CD4-positive, alpha-beta T cell treated with Interferon alpha-2 for 1 hour (primary cell): ENCODE data around the gene POPDC2.

Experiments used
- DNase-seq, 2 donors: peaks; one replicate each; pipeline ENCODE4 v3.0.0-alpha.2; 2020 to 2022

The POPDC2 gene

DNA sequence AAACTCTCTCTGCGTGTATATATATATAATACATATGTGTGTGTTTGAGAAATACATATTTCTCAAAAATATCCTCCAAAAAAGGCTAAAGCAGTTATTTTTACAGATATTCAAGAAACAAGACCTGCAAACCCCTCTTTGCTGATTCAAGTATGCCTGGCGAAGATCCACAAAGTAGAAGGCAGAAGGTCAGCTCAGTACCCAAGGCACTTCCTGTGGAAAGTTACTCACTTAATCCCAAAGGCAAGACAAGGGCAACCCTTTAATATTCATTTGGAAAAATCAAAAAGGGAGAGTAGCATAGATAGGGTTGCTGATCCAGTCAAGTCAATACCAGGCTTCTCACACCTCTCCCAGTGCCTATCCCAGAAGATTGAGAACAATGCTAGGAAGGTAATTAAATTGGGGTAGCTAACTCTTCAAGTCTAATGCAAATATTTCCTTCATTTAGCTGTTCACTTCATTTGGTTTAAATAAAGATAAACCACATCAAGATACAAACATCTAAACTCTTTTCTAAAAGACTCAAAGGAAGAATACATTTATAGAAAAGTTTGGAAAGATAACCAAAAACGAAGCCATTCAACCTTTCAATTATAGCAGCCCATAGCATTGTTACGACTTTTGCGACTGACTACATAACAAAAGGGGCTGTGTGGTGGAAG is 9.6 kb upstream of the POPDC2 start:
- DNase-seq, result no peak

DNA sequence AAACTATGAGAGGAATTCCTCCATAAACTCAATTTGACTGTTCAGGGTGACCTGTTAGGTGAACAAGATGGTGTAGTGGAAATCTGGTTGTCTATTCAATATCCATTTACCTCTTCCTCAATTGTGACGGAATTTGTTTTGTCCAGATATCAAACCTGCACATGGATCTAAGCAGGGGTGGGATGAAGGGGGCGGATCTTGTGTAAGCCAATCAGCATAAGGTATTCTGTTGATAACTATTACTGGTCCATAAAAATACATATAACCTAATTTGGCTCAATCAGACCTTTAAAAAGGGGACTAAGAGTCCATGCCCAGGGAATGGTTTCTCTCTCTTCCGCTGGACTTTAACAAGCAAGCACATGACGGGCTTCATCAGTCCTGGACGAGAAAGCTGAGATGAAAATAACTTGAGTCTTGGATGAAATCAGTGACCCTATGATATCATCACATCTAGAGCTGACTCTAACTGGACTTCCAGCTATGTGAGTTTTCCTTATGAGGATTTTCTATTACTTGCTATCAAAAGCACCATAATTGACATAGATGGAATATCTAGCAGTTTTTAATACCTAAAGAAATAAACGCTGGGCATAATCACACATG is 5.7 kb upstream of the POPDC2 start:
- DNase-seq, result no peak

DNA sequence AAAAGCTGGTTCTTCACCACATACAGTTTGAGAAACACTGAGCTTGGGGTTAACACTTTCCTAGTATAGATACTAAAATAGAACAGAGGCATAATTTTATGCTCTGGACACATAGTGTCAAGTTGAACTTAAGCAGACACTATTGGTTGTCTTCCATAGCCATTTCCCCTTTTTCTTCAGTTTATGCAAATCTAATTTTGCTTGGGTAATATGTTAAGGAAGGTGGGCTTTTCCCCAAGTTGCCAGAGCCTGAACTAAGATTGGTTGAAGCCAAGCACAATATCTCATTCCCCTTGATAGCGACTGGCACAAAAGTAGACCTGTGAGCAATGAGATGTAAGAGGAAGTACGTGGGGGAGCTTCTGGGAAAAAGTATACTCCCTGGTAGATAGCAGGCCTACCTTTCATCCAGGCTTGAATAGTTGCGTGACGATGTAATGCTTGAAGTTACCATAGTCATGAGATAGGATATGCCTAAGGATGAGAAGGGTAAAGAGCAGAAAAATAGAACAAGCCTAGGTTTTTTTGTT is 4.5 kb upstream of the POPDC2 start:
- no peak for DNase-seq

GRCh38 chr3:119664370-119664769 is 4.0 kb upstream of the POPDC2 start:
- DNase-seq, result no peak

DNA sequence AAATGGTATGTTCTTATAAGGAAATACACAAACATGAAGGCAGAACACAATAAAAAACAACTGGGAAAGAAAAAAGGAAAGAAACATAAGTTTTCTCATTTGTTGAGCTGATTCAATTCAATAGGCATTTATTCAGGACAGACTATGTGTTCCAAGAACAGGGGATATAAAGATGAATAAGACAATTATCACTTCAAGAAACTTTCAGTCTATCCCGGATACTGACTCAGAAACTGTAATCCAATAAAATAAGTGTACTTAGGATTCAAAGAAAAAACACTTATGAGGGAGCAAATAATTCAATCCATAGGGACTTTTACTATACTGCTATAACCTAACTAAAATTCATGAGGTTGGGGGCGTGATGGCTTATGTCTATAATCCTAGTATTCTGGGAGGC is 3.5 kb upstream of the POPDC2 start:
- no peak for DNase-seq

GRCh38 chr3:119662604-119663373 is 2.4 kb upstream of the POPDC2 start:
- no peak for DNase-seq

GRCh38 chr3:119659606-119660291 is 640 bp downstream of the POPDC2 start:
- DNase-seq, result no peak

GRCh38 chr3:119658994-119659393 is 1.4 kb downstream of the POPDC2 start:
- DNase-seq, result no peak

- DNase-seq, result no peak
These were observed 2.3 kb downstream of the POPDC2 start for GRCh38 chr3:119657887-119658702.

GRCh38 chr3:119653876-119654275 is 6.5 kb downstream of the POPDC2 start:
- DNase-seq, result no peak

DNA sequence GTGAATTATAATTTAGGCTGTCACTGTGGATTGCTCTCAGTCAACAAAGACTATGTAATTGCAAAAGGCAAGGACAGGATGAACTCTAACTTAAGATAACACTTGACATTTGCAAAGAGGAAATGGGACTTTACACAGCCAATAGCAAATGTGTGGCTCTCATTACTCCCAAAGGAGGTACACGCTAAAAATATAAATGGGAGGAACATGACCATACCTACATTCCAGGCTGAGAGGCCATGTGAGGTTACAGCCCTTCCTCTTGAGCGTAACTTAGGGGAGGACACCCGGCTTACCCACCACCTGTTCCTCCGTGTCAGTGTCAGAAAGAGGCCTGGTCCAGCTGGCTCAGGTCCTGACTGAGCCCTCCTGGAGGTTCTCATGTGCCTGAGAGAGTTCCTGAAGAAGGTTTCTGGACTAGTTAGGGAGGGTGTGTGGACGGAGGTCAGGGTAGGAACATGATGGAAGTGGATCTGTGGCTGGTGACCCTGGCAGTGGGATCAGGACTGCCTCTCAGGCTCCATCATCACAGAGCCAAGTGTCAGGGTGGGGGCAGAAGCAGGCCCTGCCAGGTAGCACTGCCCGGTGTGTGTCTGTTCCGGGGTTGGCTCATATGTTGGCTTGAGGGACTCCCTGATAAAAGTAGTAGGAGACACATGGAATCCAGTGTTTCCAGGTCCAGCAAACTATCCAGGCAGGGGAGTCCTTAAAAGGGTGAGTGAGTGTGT is 7.9 kb downstream of the POPDC2 start:
- DNase-seq, result no peak

DNA sequence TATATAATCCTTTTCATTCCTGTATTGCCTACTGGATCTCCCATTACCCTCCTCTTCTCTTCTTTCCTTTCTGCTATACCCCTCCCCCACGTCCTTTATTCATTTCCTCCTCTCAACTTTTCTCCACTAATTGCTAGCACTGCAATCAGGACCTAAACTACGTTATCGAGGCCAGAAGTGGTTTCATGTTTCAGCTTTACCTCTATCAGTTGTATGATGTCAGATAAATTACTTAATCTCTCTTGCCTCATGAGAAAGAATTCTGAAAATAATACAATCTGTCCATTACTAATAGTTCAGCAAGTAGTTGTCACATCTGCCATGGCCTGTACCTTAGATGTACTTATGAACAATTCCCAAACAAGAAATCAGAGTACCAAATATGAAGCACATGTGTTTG is 10.6 kb downstream of the POPDC2 start:
- DNase-seq, result no peak

DNA sequence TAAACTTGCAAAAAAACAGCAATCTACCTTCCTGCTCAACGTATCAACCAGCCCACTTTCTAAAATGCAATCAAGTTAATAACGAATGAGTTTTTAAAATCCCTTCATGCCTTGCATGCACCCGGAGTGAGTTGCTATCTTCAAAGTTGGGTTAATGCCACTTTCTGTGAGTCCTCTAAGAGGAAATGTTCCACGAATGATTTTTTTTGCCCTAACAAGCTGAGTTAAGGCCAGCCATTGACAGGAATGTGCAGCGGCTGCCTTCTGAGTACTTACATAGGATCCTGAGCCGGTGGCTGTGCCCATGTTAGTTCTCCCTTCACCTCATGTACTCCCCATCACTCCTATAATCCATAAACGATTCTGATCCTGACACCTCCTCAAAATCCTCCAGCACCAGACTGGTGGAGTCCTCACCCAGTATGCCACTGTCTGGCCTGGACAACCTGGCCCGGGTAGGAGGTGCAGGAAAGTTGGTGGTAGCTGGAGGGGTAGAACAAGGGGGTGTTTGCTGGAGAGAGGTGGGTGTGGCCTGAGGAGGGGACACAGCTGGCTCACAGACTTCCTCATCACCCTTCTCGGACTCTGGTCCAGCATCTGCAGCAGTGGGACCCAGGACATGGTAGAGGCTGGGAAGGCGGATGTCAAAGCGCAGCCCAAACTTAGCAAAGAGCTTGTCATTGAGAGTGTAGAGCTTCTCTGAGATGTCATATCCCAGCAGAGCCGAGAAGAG is 12.4 kb downstream of the POPDC2 start:
- DNase-seq, result no peak

GRCh38 chr3:119647171-119647570 is 13.2 kb downstream of the POPDC2 start:
- no peak for DNase-seq

DNA sequence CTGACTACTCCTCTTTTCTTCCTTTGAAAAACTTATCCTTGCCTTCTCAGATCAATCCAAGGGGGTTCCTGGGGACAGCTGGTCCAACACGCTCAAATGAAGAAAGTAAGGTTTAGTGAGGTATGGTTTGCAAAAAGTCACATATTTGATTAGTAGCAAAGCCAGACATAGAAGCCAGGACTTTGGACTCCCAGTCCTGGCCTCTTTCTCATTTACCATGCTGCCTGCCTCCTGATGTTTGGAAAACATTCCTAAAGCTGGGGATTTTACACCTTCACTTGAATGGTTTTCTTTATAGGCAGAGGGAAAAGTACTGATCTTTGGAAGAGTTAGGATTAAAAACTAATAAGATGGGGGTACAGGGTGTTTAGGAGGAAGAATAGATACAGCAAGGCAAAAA is 14.6 kb downstream of the POPDC2 start:
- DNase-seq, result no peak

GRCh38 chr3:119644481-119644880 is 15.9 kb downstream of the POPDC2 start:
- no peak for DNase-seq

GRCh38 chr3:119643528-119643927 is 16.9 kb downstream of the POPDC2 start:
- no peak for DNase-seq

- no peak for DNase-seq
These were observed 17.5 kb downstream of the POPDC2 start for GRCh38 chr3:119642746-119643473.

- DNase-seq, result no peak
These were observed 19.0 kb downstream of the POPDC2 start for GRCh38 chr3:119641416-119641815.
